ENCODE measurements around the gene VPS13C. TPM values are rescaled to one million over a fixed set of nuclear protein-coding genes. Genes with fewer than 3 reads are reported as not detected.

Gene VPS13C
- total RNA-seq, 1 experiment from 2014 or later = 20.9 TPM

GRCh38 chr15:62058327-62059028 is 1.8 kb downstream of the VPS13C start (continued):
- TF ChIP-seq ZNF396 (CRISPR knock-in tag; IDR thresholded peaks at IDR 0.05; ENCODE audit: borderline replicate concordance) (no peak), MAX (CRISPR knock-in tag; IDR thresholded peaks at IDR 0.05) (no peak), STAT6 (CRISPR knock-in tag; conservative IDR thresholded peaks at IDR 0.05; ENCODE audit: low read depth) (no peak), ZNF512 (CRISPR knock-in tag; IDR thresholded peaks at IDR 0.05; ENCODE audit: borderline replicate concordance) (no peak)

- CTCF ChIA-PET = no interaction called here
- H3K27me3 Mint-ChIP-seq (ENCODE audit: low read depth) = peaks cover 26% of the 10 kb centered on the region
- POLR2A ChIA-PET = no interaction called here
- ATAC-seq (no peak), DNase-seq (ENCODE audit: low spot score) (no peak)
- no peaks in the 10 kb centered on the region for H3K36me3 Mint-ChIP-seq
- TF ChIP-seq MYBL2 (CRISPR knock-in tag; IDR thresholded peaks at IDR 0.05) = no peak
- no peak for TF ChIP-seq ZNF317 (CRISPR knock-in tag; IDR thresholded peaks at IDR 0.05; ENCODE audit: borderline replicate concordance, low read depth)
- no peak for TF ChIP-seq KAT7 (CRISPR knock-in tag; IDR thresholded peaks at IDR 0.05; ENCODE audit: borderline replicate concordance)
- TF ChIP-seq ZNF219 (CRISPR knock-in tag; IDR thresholded peaks at IDR 0.05; ENCODE audit: borderline replicate concordance) = no peak
- TF ChIP-seq ZNF671 (CRISPR knock-in tag; IDR thresholded peaks at IDR 0.05) = no peak
- TF ChIP-seq NFATC4 (CRISPR knock-in tag; IDR thresholded peaks at IDR 0.05) = no peak
- TF ChIP-seq SMAD4 (CRISPR knock-in tag; IDR thresholded peaks at IDR 0.05) = no peak
- TF ChIP-seq JUN (CRISPR knock-in tag; IDR thresholded peaks at IDR 0.05) = no peak
- no peak for TF ChIP-seq OVOL2 (CRISPR knock-in tag; IDR thresholded peaks at IDR 0.05; ENCODE audit: borderline replicate concordance)
- no peak for TF ChIP-seq AR (CRISPR knock-in tag; IDR thresholded peaks at IDR 0.05)
- peaks cover 18% of the 10 kb centered on the region for H3K4me1 Mint-ChIP-seq
- H3K9me3 Mint-ChIP-seq = no peaks in the 10 kb centered on the region
- no peak overlapping the region for H3K27ac Mint-ChIP-seq
- no peak overlapping the region for H3K4me3 Mint-ChIP-seq
These were observed 2.8 kb downstream of the VPS13C start for GRCh38 chr15:62057341-62057980.

- POLR2A ChIA-PET = no interaction called here
- CTCF ChIA-PET = no interaction called here
- Mint-ChIP-seq H3K9me3 (0 out of 2 replicates have a peak, but pooled peaks cover 2% of the 10 kb centered on the region), H3K4me3 (no peak overlapping the region), H3K36me3 (no peaks in the 10 kb centered on the region), H3K4me1 (peaks cover 11% of the 10 kb centered on the region; the same call in 1 of the 2 replicates), H3K27ac (no peak overlapping the region), H3K27me3 (ENCODE audit: low read depth) (peaks cover 7% of the 10 kb centered on the region)
- DNase-seq (ENCODE audit: low spot score) (no peak), ATAC-seq (no peak)
- no peak for TF ChIP-seq ZNF512 (CRISPR knock-in tag; IDR thresholded peaks at IDR 0.05; ENCODE audit: borderline replicate concordance)
- TF ChIP-seq HMGXB4 (CRISPR knock-in tag; IDR thresholded peaks at IDR 0.05) = no peak
- TF ChIP-seq MAX (CRISPR knock-in tag; IDR thresholded peaks at IDR 0.05) = no peak
- no peak for TF ChIP-seq E2F4 (CRISPR knock-in tag; IDR thresholded peaks at IDR 0.05; ENCODE audit: borderline replicate concordance, low read depth)
- no peak for TF ChIP-seq CREM (CRISPR knock-in tag; IDR thresholded peaks at IDR 0.05)
- TF ChIP-seq SMAD3 (CRISPR knock-in tag; IDR thresholded peaks at IDR 0.05; ENCODE audit: borderline replicate concordance) = no peak
These were observed 5.3 kb downstream of the VPS13C start for GRCh38 chr15:62054979-62055378.

Measured in WTC11 (cell line).